ENCODE results near the gene MAPK10. TPM values are rescaled to one million over a fixed set of nuclear protein-coding genes. Genes with fewer than 3 reads are reported as not detected.

Gene MAPK10
- total and polyA plus RNA-seq, 2 of the 8 experiments (the other 6 are each of a cell fraction or from before 2014, with no cell fraction given) = 2.5 to 3.1 TPM

- no peak overlapping the region for H2BK12ac ChIP-seq (ENCODE audit: low read depth, low read length)
- no peaks in the 10 kb centered on the region for H3K9me3 ChIP-seq (ENCODE audit: insufficient read depth in 2 of 2, low read depth in 1 of 2, low read length in 1 of 2)
- H3K23ac ChIP-seq (ENCODE audit: insufficient read length) = no peak overlapping the region
- H2AK5ac ChIP-seq (ENCODE audit: low read depth, low read length) = no peak overlapping the region
- peaks cover 0 to 4% (median 3%) of the 10 kb centered on the region in 4 experiments; a peak in 3 of 7 replicates for H3K4me1 ChIP-seq (replicated peaks in 1 of 4; ENCODE audit: control insufficient read depth in 3 of 4, insufficient read depth in 4 of 4, low read length in 3 of 4)
- H2AFZ ChIP-seq (ENCODE audit: low read length) = no peak overlapping the region
- H2BK20ac ChIP-seq (ENCODE audit: low read length) = no peak overlapping the region
- no peak overlapping the region for H3K4me2 ChIP-seq (ENCODE audit: insufficient read depth in 1 of 2, low read depth in 2 of 2, low read length in 2 of 2)
- no peaks in the 10 kb centered on the region for H3K23me2 ChIP-seq (ENCODE audit: low read depth, low read length)
- H3K18ac ChIP-seq (ENCODE audit: extremely low read depth, low read length) = no peak overlapping the region
- no peaks in the 10 kb centered on the region for H3K36me3 ChIP-seq (ENCODE audit: control insufficient read depth in 2 of 4, insufficient read depth in 4 of 4, low read length in 3 of 4)
- TF ChIP-seq USF2 (IDR thresholded peaks at IDR 0.05; ENCODE audit: low read length) (no peak), EGR1 (IDR thresholded peaks at IDR 0.05; ENCODE audit: borderline replicate concordance, low read depth, low read length) (no peak)
- no peak overlapping the region for H3K4ac ChIP-seq (replicated peaks; ENCODE audit: insufficient read length, low read depth, low read length)
- FAIRE-seq = no peak
- POLR2A ChIA-PET (ENCODE audit: partially characterized antibody) = no interaction called here
- H3K79me1 ChIP-seq (ENCODE audit: low read depth, low read length) = no peaks in the 10 kb centered on the region
- H4K8ac ChIP-seq (ENCODE audit: extremely low read depth, insufficient read depth, low read length) = no peak overlapping the region
- H3K9ac ChIP-seq (replicated peaks in 1 of 4; ENCODE audit: extremely low read depth in 1 of 4, low read depth in 3 of 4, low read length in 3 of 4) = no peak overlapping the region
- H4K91ac ChIP-seq (replicated peaks; ENCODE audit: insufficient read length, low read length) = no peak overlapping the region
- H4K5ac ChIP-seq (ENCODE audit: insufficient read length, low read depth, low read length) = no peak overlapping the region
- H2BK5ac ChIP-seq (ENCODE audit: low read depth, low read length) = no peak overlapping the region
- H3K27me3 ChIP-seq (replicated peaks in 1 of 4; ENCODE audit: control insufficient read depth in 3 of 4, extremely low read depth in 1 of 4, insufficient read depth in 3 of 4, low read length in 3 of 4) = no peaks in the 10 kb centered on the region
- DNase-seq (ENCODE audit: low read depth in 1 of 2, low spot score in 2 of 2) = no peak
- no peaks in the 10 kb centered on the region for H3K79me2 ChIP-seq (ENCODE audit: control insufficient read depth in 1 of 2, insufficient read depth in 2 of 2, low read length in 2 of 2)
- WGBS, 2 experiments (ENCODE audit: extremely low coverage in 1 of 2, insufficient coverage in 1 of 2, insufficient read length in 1 of 2, insufficient replicate concordance in 2 of 2, low coverage in 1 of 2, low lambda C conversion rate in 2 of 2, missing lambda C conversion rate in 1 of 2) = 90% methylated on average over 5 of the region's 5 CpGs; no CpG with 5 or more reads in 1 of the 2 experiments
- CTCF ChIA-PET (ENCODE audit: partially characterized antibody) = interaction anchor here (1.3 kb wide), 1 partner anchor 11 kb away, joined by 3 read pairs; no protein-coding TSS in a partner anchor
- H3K4me3 ChIP-seq (ENCODE audit: extremely low read depth in 1 of 4, insufficient read depth in 2 of 4, low read depth in 3 of 4, low read length in 4 of 4) = no peak overlapping the region
- H3K27ac ChIP-seq (ENCODE audit: low read depth, low read length) = no peak overlapping the region
- H2BK15ac ChIP-seq (ENCODE audit: low read length) = no peak overlapping the region
- H2BK120ac ChIP-seq (replicated peaks; ENCODE audit: low read depth, low read length) = no peak overlapping the region
- H4K20me1 ChIP-seq (replicated peaks in 1 of 2; ENCODE audit: control insufficient read depth in 1 of 2, insufficient read depth in 2 of 2, low read length in 2 of 2) = no peaks in the 10 kb centered on the region
- no peak overlapping the region for H3K56ac ChIP-seq (replicated peaks; ENCODE audit: insufficient read length, low read depth, low read length)
- no peak overlapping the region for H3K14ac ChIP-seq (ENCODE audit: insufficient read length)
Observed at GRCh38 chr4:86235549-86235948, 124.3 kb downstream of the MAPK10 start.
